Muscle of leg (tissue), 11 donors: ENCODE data around the gene GARIN5B. TPM values are rescaled to one million over a fixed set of nuclear protein-coding genes. Genes with fewer than 3 reads are reported as not detected.

Experiments
- DNase-seq: peaks from one replicate; pipeline ENCODE4 v3.0.0; 2013
- H3K27ac ChIP-seq: one replicate; pipeline ENCODE4 v1.5.1; 2013; ENCODE audit warnings: mild to moderate bottlenecking, low read length, control low read depth
- H3K27me3 ChIP-seq: one replicate; pipeline ENCODE4 v1.6.1; 2013; ENCODE audit warnings: low read length; ENCODE audit not compliant: control insufficient read depth, insufficient read depth
- H3K36me3 ChIP-seq: one replicate; pipeline ENCODE4 v1.6.1; 2013; ENCODE audit warnings: low read length; ENCODE audit not compliant: control insufficient read depth, insufficient read depth
- H3K4me1 ChIP-seq: one replicate; pipeline ENCODE4 v1.6.1; 2013; ENCODE audit warnings: low read length; ENCODE audit not compliant: control insufficient read depth, insufficient read depth
- H3K4me3 ChIP-seq: one replicate; pipeline ENCODE4 v1.5.1; 2013; ENCODE audit warnings: low read length, control low read depth
- H3K9me3 ChIP-seq: replicated peaks from 2 replicates; pipeline ENCODE4 v1.6.1; 2013; ENCODE audit warnings: low read depth, low read length; ENCODE audit not compliant: control insufficient read depth
- WGBS: methylation state at CpG from one replicate; pipeline ENCODE4 v1.1.5; 2013; ENCODE audit warnings: missing lambda C conversion rate; ENCODE audit not compliant: insufficient coverage; 5-methylcytosine and 5-hydroxymethylcytosine counted together
- polyA plus RNA-seq, 8 donors: library from polyadenylated mRNA; unstranded; fragments of 120-200 nt; gene quantifications; one replicate each; pipeline versions ENCODE4 v1.2.1 to v1.2.3, GENCODE V29; 2013; ENCODE audit warnings: inconsistent platforms in 1 of 8, low replicate concordance in 1 of 8; ENCODE audit not compliant: insufficient read length in 8 of 8, insufficient read depth in 1 of 8
- total RNA-seq: library from RNA; stranded (reverse); fragments of 120-200 nt; gene quantifications from one replicate; pipeline ENCODE4 v1.2.4, GENCODE V29; 2013

The GARIN5B gene
- total and polyA plus RNA-seq, 9 donors, result not detected

DNA sequence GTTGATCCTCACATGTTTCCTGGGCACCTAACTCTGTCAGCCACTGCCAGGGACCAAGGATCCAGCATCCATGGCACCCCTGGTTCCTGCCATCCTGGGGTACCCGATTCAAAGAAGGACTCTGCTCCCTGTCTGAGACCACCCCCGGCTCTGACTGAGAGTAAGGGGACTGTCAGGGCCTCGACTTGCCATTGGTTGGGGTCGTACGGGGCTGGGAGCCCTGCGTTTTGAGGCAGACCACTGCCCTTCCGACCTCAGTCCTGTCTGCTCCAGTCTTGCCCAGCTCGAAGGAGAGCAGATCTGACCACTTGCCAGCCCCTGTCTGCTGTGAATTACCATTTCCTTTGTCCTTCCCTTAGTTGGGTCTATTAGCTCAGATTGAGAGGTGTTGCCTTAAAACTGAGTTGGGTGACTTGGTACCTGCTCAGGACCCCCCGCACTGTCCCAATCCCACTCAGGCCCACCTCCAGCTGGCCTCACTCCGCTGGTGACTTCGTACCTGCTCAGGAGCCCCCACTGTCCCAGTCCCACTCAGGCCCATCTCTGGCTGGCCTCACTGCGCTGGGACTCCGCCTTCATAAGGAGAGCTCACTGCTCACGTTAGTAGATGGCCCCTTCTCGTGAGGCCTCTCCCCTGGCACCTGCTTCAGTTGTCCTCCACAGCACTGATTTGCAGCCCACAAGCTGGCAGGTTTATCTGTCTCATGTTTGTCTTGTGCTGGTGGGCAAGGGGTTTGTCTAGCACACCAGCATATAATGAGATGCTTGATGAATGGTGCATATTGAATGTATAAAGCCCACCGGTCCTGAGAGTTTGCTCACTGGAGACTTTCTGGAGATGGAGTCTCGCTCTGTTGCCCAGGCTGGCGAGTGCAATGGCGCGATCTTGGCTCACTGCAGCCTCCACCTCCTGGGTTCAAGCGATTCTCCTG is 26.6 kb upstream of the GARIN5B start:
- no peak for DNase-seq
- H3K36me3 ChIP-seq, result peaks cover 50% of the 10 kb centered on the region
- H3K4me1 ChIP-seq, result peaks cover 41% of the 10 kb centered on the region
- no peak overlapping the region for H3K4me3 ChIP-seq
- H3K27me3 ChIP-seq, result no peaks in the 10 kb centered on the region
- H3K9me3 ChIP-seq, result no peaks in the 10 kb centered on the region
- H3K27ac ChIP-seq, result no peak overlapping the region
- 75% methylated on average over 14 of the region's 21 CpGs for WGBS

DNA sequence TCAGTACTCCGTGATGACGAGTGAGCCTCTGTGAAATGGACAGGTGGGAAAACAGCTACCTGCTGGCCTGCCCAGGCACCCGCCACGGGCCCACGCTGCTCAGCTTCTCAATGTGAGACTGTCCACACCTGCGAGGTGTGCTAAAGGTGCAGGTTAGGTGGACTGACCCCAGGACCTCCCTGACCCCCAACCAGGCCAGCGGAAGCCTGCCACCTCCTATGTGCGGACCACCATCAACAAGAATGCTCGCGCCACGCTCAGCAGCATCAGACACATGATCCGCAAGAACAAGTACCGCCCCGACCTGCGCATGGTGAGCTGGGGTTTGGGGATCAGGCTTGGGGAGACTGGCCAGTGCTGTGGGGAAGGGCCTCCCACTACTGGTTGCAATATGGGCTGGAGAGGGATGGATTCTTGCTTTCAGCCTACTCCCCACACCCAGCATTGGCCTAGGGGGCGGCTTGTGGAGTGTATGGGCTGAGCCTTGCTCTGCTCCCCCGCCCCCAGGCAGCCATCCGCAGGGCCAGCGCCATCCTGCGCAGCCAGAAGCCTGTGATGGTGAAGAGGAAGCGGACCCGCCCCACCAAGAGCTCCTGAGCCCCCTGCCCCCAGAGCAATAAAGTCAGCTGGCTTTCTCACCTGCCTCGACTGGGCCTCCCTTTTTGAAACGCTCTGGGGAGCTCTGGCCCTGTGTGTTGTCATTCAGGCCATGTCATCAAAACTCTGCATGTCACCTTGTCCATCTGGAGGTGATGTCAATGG is 24.9 kb upstream of the GARIN5B start:
- H3K9me3 ChIP-seq, result no peaks in the 10 kb centered on the region
- peaks cover 51% of the 10 kb centered on the region for H3K4me1 ChIP-seq
- WGBS, result 82% methylated on average over 10 of the region's 24 CpGs
- H3K4me3 ChIP-seq, result no peak overlapping the region
- no peak for DNase-seq
- H3K27me3 ChIP-seq, result no peaks in the 10 kb centered on the region
- peaks cover 50% of the 10 kb centered on the region for H3K36me3 ChIP-seq
- H3K27ac ChIP-seq, result no peak overlapping the region

DNA sequence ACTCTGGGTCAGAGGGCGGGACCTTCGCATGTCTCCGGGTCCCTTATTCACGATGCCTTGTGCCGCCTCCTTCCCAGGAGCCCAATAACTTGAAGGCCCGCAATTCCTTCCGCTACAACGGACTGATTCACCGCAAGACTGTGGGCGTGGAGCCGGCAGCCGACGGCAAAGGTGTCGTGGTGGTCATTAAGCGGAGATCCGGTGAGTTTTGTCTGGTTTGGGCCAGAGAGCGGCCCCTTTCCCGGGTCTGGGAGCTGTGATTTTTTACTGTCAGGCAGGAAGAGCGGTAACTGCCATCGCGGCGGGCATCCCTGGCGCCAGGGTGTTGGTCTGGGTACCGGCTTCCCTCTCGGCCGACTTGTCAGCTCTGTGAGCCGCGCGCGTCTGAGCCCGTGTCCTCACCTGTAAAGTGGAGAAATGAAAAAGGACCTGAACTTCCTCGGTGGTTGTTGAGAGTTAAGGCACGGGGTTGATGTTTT is 23.5 kb upstream of the GARIN5B start:
- 2% methylated on average over 33 of the region's 33 CpGs for WGBS
- peak overlapping the region; percentile 90 for H3K27ac ChIP-seq
- no peaks in the 10 kb centered on the region for H3K27me3 ChIP-seq
- peak overlapping the region; percentile 98 for H3K4me3 ChIP-seq
- H3K36me3 ChIP-seq, result peaks cover 49% of the 10 kb centered on the region
- no peak for DNase-seq
- peaks cover 51% of the 10 kb centered on the region for H3K4me1 ChIP-seq
- no peaks in the 10 kb centered on the region for H3K9me3 ChIP-seq

DNA sequence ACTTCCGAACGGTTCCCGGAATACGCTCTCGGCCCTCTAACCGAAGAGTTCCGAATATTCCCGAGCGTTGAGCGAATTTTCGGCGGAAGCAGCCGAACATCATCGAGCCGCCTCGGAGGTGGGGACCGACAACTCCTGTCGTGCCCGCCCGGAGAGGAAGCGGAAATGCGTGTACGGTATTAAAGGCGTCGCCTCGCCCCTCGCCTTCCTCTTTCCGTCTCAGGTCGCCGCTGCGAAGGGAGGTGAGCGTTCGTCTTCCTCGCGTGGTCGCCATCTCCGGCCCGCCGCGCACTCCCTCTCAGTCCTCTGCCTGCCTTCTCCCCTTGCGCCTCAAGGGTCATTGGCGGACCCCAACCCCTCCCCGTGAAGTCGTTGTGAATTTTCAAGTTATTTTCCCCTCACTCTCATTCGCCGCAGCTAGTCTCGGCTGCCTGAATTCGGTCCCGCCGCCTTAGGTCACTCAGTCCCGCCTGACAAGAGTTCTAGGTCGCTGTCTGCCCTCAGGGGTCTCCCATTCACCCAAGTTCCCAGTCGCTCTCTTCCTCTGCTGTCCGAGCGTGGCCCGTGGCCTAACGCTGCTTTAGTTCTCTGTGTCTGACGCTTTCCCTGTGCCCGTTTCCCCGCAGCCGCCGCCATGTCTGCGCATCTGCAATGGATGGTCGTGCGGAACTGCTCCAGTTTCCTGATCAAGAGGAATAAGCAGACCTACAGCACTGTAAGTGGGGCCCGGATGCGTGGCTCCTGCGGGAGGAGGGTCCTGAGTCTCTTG is 22.8 kb upstream of the GARIN5B start, which contains the start of gene RPL28:
TSS of gene RPL28 (plus strand) at position 209 of the 769 bp plus-strand sequence. CDS start at position 635, 426 bp downstream.
- Histone ChIP-seq H3K4me3 (peak within 1 kb of the TSS; percentile 98), H3K9me3 (no peaks in the 10 kb centered on the region), H3K27me3 (no peaks in the 10 kb centered on the region), H3K36me3 (peaks cover 43% of the 10 kb centered on the region), H3K4me1 (peaks cover 47% of the 10 kb centered on the region), H3K27ac (peak within 1 kb of the TSS; percentile 99)
- WGBS, result under 1% methylated on average over 66 of the region's 68 CpGs
- DNase-seq, result peak; percentile 99

DNA sequence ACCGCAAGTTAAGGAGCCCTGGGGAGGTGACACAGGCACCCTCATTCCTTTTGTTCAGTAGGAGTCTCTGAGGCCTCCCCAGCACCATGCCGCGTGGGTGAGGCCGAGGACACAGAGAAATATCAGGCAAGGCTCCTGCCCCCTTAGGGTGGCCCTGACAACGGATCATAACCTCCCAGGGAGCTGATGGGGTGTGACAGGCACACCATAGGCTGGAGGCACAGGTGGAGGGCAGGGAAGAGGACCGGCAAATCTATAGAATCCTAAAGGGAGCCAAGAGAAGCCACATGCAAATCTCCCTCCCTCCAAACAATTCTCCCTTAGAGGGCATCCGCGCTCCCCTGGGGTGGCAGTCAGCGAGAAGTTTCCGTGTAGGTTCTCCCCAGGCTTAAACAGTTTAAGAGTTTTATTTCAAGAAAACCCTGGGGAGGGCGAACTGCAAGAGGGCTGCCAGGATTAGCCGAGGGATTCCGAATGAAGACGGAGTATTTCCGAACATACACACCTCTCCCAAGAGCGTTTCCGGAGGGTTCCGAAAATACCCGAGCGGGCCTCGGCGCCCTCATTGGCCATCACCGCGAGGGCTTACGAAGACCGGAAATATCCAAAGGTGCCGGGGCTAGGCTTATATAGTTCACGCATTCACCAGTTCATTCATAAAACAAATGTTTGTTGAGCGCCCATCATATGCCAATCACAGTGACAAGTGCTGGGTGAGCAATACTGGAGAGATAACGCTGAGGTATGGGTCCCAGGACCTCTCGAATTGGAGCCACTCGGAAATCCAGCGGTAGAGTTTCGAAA is 22.1 kb upstream of the GARIN5B start:
- Histone ChIP-seq H3K9me3 (no peaks in the 10 kb centered on the region), H3K27ac (peak overlapping the region; percentile 99), H3K4me1 (peaks cover 46% of the 10 kb centered on the region), H3K4me3 (peak overlapping the region; percentile 98), H3K27me3 (no peaks in the 10 kb centered on the region), H3K36me3 (peaks cover 37% of the 10 kb centered on the region)
- 6% methylated on average over 20 of the region's 34 CpGs for WGBS
- DNase-seq, result peak; percentile 99

DNA sequence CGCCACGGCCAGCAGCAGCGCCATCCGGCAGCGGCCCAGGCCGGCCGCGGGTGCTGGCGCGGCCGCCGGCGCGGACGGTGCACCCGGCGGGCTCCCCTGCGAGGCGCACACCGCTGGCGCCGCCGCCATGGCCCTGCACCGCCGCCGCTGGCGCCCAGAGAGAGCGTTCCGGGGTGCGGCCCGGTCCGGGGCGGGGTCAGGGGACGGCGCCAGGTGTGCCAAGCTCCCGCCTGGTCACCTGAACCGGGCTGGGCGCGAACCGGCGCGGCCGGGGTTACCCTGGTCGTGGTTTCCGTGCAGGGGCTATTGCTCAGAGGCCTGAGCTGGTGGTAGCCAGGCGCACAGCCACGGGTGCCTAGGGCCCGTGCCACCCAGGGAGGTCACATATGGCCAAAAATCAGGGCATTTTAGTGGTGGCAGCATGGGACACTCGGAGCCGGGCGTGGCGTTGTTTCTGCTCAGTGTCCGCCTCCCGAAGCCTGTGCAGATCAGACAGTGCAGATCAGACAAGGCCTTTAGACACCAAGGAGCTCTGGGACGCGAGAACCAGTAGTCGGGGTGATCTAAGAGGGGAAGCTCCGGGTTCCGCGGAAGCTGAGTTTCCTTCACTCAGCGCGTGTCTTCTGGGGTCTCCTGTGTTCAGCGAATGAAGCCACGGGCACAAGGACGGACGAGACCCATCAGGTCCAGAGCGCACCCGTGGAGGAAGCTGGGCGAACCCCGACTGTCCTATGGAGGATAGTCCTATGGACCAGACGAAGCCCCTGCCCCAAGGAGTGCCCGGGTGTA is 21.3 kb upstream of the GARIN5B start, which contains the start of gene TMEM238:
TSS of gene TMEM238 (minus strand) at position 162 of the 789 bp plus-strand sequence. CDS start at position 129, 33 bp downstream.
- H3K36me3 ChIP-seq, result peaks cover 29% of the 10 kb centered on the region
- 20% methylated on average over 72 of the region's 72 CpGs for WGBS
- DNase-seq, result no peak
- peak within 1 kb of the TSS; percentile 98 for H3K4me3 ChIP-seq
- H3K4me1 ChIP-seq, result peaks cover 49% of the 10 kb centered on the region
- peak within 1 kb of the TSS; percentile 99 for H3K27ac ChIP-seq
- H3K9me3 ChIP-seq, result no peaks in the 10 kb centered on the region
- H3K27me3 ChIP-seq, result no peaks in the 10 kb centered on the region

DNA sequence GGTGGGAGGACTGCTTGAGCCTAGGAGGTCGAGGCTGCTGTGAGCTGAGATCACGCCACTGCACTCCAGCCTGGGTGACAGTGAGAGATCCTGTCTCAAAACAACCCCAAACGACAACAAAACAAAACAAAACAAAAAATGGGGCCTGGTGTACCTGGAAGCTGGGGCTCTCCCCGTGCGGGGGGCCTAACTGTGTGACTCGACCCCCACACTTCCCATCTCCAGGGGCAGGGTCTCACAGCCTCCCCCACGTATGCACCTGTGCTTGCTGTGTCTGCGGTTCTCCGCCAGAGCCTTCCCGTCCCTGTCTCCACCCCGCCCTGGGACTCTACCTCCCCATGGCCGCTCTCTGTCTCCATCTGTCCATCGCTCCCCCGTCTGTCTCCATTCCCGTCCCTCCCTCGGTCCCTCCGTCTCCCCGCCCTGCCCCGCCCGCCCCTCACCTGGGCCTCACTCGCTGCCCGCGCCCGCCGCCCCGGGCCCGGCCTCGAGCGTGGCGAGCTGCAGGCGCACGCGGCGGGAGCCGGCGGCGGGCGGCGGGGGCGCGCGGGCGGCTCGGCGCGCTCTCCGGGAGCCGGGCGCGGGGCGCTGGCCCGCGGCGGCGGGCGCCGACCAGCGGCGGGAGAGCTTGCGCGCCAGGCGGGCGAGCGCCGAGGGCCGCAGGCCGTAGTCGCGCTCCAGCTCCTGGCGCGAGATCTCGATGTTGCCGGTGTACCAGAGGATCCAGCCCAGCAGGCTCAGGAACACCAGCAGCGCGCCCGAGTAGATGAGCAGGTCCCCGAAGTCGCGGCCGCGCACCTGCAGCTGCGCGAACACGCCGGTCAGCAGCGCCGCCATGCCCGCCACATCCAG is 20.4 kb upstream of the GARIN5B start:
- peak; percentile 72 for DNase-seq
- Histone ChIP-seq H3K36me3 (peaks cover 21% of the 10 kb centered on the region), H3K4me3 (peak overlapping the region; percentile 38), H3K4me1 (peaks cover 51% of the 10 kb centered on the region), H3K27me3 (peaks cover 2% of the 10 kb centered on the region), H3K9me3 (no peaks in the 10 kb centered on the region), H3K27ac (peak overlapping the region; percentile 3)
- WGBS, result 1% methylated on average over 82 of the region's 88 CpGs

DNA sequence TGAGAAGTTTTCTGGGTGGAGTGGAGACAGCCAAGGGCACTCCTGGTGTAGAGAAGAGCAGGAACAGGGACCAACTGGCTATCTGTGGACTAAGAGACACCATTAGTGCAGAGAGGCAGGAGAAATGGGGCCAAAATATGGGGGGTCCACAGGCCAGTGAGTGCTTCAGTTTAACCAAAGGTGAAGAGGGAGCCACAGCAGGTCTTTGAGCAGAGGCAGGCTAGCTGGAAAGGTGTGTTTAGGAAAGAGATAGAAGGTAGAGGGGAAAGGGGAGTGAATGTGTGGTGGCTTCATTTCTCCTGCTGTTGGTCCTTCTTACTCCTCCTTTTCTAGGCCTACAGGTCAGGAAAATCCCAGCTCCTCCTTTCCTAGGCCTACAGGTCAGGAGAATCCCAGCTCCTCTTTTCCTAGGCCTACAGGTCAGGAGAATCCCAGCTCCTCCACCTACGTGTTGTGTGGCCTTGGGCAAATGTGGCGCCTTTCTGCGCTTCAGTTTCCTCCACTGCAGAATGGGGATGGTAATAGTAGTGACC is 19.5 kb upstream of the GARIN5B start:
- Histone ChIP-seq H3K4me1 (peaks cover 48% of the 10 kb centered on the region), H3K27me3 (peaks cover 10% of the 10 kb centered on the region), H3K27ac (no peak overlapping the region), H3K4me3 (no peak overlapping the region), H3K9me3 (no peaks in the 10 kb centered on the region), H3K36me3 (peaks cover 12% of the 10 kb centered on the region)
- no CpG with 5 or more reads among the region's 3 CpGs for WGBS
- DNase-seq, result no peak
